GM19238 (cell line): ENCODE measurements around the gene EPO.
"Not testable (repeated sequence)": the region's sequence is repeated elsewhere in the genome, so short reads cannot be mapped to it uniquely, and the experiment has no call there.

Source experiments
- DNase-seq: peaks from one replicate; pipeline ENCODE4 v3.0.0; 2011; ENCODE audit warnings: low spot score; ENCODE audit not compliant: insufficient read length

Gene EPO

GRCh38 chr7:100735730-100736129 lies 15.5 kb downstream of the EPO start:
- DNase-seq = no peak

GRCh38 chr7:100736671-100737070 lies 16.4 kb downstream of the EPO start:
- DNase-seq = no peak

- DNase-seq = no peak
These were observed 19.7 kb downstream of the EPO start for GRCh38 chr7:100739934-100740333.

GRCh38 chr7:100744605-100745004 lies 24.3 kb downstream of the EPO start:
- no peak for DNase-seq

GRCh38 chr7:100745184-100745583 lies 24.9 kb downstream of the EPO start:
- DNase-seq = no peak

- DNase-seq = no peak
These were observed 32.7 kb downstream of the EPO start for GRCh38 chr7:100752994-100753393.

GRCh38 chr7:100753750-100754149 lies 33.5 kb downstream of the EPO start:
- no peak for DNase-seq

GRCh38 chr7:100759357-100760171 lies 39.3 kb downstream of the EPO start:
- DNase-seq = no peak

- not testable (repeated sequence) for DNase-seq
These were observed 42.6 kb downstream of the EPO start for GRCh38 chr7:100762841-100763240.

- DNase-seq = no peak
These were observed 43.4 kb downstream of the EPO start for GRCh38 chr7:100763556-100764140.

- DNase-seq = no peak
These were observed 44.6 kb downstream of the EPO start for GRCh38 chr7:100764841-100765240.

GRCh38 chr7:100765250-100765649 lies 45.0 kb downstream of the EPO start:
- no peak for DNase-seq

- DNase-seq = no peak
These were observed 48.5 kb downstream of the EPO start for GRCh38 chr7:100768784-100769183.
